Mesothelial cell of epicardium (in vitro differentiated cells): ENCODE measurements around the gene HAUS7. TPM values are rescaled to one million over a fixed set of nuclear protein-coding genes. Genes with fewer than 3 reads are reported as not detected.

ENCODE experiments used
- DNase-seq, 2 experiments: peaks; one replicate each; pipeline ENCODE4 v3.0.0; 2021; ENCODE audit warnings: low spot score in 2 of 2; ENCODE audit not compliant: unreplicated experiment in 2 of 2
- H3K27ac Mint-ChIP-seq: 2 replicates; pipeline ENCODE4 v1.8.0; 2021; ENCODE audit warnings: mixed read lengths
- H3K27me3 Mint-ChIP-seq: 2 replicates; pipeline ENCODE4 v1.8.0; 2021; ENCODE audit warnings: low read depth, mixed read lengths
- H3K36me3 Mint-ChIP-seq: 2 replicates; pipeline ENCODE4 v1.8.0; 2021; ENCODE audit warnings: mixed read lengths
- H3K4me1 Mint-ChIP-seq: 2 replicates; pipeline ENCODE4 v1.8.0; 2021; ENCODE audit warnings: mixed read lengths
- H3K4me3 Mint-ChIP-seq: 2 replicates; pipeline ENCODE4 v1.8.0; 2021; ENCODE audit warnings: mild to moderate bottlenecking, moderate library complexity, mixed read lengths
- H3K9me3 Mint-ChIP-seq: 2 replicates; pipeline ENCODE4 v1.8.0; 2021; ENCODE audit warnings: mixed read lengths
- total RNA-seq: library from RNA; stranded (reverse); gene quantifications from 3 replicates; pipeline ENCODE4 v1.2.1, GENCODE V29; 2021
- TF ChIP-seq, protein P1 (sequence below): fragments of 200-600 bp; sonication (generic); IDR thresholded peaks from one replicate; pipeline ENCODE4 v1.5.0; 2021; ENCODE audit warnings: antibody characterized with exemption; ENCODE audit not compliant: unreplicated experiment

The HAUS7 gene
- total RNA-seq, 1 donor from 2014 or later = 24.7 TPM

DNA sequence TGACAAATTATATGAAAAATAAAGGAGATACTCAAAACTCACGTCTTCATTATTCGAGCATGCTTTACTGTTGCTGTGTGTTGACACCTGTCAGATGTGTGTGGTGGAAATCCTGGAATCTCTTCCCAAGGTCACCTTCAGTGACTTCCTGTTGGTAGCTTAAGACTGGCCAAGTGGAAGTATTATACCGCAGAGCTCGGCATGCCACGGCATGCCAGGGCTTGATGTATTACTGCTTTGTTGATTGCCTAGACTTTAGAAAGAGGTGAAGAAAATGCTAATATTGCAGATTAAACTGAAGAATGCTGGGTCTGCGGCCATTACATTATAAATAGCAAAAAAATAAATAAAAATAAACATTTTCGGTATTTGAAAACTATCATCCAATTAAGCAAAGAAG lies 29.1 kb downstream of the HAUS7 start:
- H3K4me1 Mint-ChIP-seq = peaks cover 2% of the 10 kb centered on the region
- no peaks in the 10 kb centered on the region for H3K27me3 Mint-ChIP-seq
- no peaks in the 10 kb centered on the region for H3K36me3 Mint-ChIP-seq
- peaks cover 4% of the 10 kb centered on the region for H3K9me3 Mint-ChIP-seq
- no peak overlapping the region for H3K4me3 Mint-ChIP-seq
- no peak for DNase-seq
- no peak overlapping the region for H3K27ac Mint-ChIP-seq
- TF ChIP-seq, protein P1, sequence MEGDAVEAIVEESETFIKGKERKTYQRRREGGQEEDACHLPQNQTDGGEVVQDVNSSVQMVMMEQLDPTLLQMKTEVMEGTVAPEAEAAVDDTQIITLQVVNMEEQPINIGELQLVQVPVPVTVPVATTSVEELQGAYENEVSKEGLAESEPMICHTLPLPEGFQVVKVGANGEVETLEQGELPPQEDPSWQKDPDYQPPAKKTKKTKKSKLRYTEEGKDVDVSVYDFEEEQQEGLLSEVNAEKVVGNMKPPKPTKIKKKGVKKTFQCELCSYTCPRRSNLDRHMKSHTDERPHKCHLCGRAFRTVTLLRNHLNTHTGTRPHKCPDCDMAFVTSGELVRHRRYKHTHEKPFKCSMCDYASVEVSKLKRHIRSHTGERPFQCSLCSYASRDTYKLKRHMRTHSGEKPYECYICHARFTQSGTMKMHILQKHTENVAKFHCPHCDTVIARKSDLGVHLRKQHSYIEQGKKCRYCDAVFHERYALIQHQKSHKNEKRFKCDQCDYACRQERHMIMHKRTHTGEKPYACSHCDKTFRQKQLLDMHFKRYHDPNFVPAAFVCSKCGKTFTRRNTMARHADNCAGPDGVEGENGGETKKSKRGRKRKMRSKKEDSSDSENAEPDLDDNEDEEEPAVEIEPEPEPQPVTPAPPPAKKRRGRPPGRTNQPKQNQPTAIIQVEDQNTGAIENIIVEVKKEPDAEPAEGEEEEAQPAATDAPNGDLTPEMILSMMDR = no peak

DNA sequence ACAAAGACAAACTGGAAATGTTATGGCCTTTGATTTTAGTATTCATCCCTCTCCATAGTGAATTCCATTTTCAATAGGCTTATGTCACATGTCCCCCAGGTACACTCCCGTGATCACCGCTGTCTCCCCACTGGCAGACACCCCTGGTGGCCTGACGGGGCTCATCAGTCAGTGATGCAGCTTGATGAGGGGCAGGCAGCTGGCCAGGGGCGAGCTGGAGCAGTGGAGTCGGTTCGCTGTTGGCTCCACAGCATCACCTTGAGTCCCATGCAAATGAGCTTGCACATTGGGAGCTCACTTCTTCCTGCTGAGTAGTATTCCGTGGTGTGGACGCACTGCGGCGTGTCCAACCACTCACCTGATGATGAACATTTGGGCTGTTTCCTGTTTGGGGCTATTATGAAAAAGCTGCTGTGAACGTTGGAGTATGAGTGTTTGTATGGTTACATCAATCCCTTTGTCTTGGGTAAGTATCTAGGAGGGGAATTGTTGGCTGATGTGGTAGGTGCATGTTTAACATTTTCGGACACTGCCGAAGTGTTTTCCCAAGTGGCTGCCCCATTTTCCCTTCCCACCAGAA lies 29.7 kb downstream of the HAUS7 start:
- no peak overlapping the region for H3K27ac Mint-ChIP-seq
- no peaks in the 10 kb centered on the region for H3K27me3 Mint-ChIP-seq
- peaks cover 2% of the 10 kb centered on the region for H3K4me1 Mint-ChIP-seq
- no peak for DNase-seq
- H3K4me3 Mint-ChIP-seq = no peak overlapping the region
- no peaks in the 10 kb centered on the region for H3K36me3 Mint-ChIP-seq
- TF ChIP-seq, protein P1 = no peak
- H3K9me3 Mint-ChIP-seq = peaks cover 4% of the 10 kb centered on the region

DNA sequence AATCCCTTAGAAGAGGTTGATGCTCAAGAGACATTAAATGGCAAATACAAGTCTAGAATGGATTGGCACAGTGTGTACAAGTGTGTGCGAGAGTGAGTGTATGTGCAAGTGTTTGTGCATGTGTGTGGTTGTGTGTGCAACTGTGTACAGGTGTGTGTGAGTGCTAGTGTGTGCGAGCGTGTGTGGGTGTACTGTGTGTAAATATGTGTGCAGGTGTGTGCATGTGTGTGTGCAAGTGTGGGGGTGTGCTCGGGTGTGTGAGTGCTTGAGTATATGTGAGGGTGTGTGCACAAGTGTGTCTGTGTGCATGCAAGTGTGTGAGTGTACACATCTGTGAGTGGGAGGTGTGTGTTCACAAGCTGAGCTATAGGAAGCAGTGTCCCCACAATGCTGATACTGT lies 30.4 kb downstream of the HAUS7 start:
- no peak for DNase-seq
- no peak overlapping the region for H3K4me3 Mint-ChIP-seq
- peaks cover 4% of the 10 kb centered on the region for H3K9me3 Mint-ChIP-seq
- H3K27ac Mint-ChIP-seq = no peak overlapping the region
- TF ChIP-seq, protein P1 = no peak
- H3K36me3 Mint-ChIP-seq = no peaks in the 10 kb centered on the region
- peaks cover 2% of the 10 kb centered on the region for H3K4me1 Mint-ChIP-seq
- H3K27me3 Mint-ChIP-seq = no peaks in the 10 kb centered on the region

DNA sequence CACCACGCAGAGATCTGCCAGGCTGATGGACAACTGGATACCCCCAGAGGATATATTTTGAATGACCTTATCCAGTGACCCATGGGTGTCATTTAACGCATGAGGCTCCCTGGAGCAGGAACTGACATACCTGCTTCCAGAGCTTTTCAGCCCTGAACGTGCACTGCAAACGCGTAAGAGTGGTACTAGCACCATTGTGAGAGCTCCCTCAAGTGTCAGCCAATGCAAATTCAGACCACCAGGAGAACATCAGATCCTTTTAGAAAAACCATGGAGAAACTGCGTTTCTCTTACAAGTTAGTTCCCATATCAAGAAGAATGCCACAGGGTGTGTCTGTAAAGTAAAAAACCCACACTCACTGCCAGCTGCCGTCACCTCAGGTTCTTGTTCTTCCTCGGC lies 31.8 kb downstream of the HAUS7 start:
- TF ChIP-seq, protein P1 = no peak
- no peak for DNase-seq
- Mint-ChIP-seq H3K9me3 (peaks cover 4% of the 10 kb centered on the region), H3K27ac (peak overlapping the region; percentile 23), H3K27me3 (no peaks in the 10 kb centered on the region), H3K36me3 (no peaks in the 10 kb centered on the region), H3K4me1 (peaks cover 2% of the 10 kb centered on the region), H3K4me3 (no peak overlapping the region)

DNA sequence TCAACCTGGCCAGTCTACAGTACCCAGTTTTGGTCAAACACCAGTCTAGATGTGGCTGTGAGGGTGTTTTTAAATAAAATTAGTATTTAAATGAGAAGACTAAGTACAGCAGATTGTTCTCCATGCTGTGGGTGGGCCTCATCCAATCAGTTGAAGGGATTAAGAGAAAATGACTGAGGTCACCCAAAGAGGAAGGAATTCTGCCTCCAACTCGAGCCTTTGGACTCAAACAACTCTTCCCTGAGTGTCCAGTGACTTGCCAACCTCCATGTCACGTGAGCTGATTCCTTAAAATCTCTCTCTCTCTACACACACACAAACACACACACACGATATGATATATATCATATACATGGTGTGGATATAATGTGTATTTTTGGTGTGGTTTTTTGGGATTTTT lies 34.5 kb downstream of the HAUS7 start:
- Mint-ChIP-seq H3K4me3 (no peak overlapping the region), H3K9me3 (peaks cover 9% of the 10 kb centered on the region), H3K27ac (no peak overlapping the region), H3K4me1 (no peaks in the 10 kb centered on the region), H3K36me3 (no peaks in the 10 kb centered on the region), H3K27me3 (no peaks in the 10 kb centered on the region)
- no peak for DNase-seq
- TF ChIP-seq, protein P1 = no peak

DNA sequence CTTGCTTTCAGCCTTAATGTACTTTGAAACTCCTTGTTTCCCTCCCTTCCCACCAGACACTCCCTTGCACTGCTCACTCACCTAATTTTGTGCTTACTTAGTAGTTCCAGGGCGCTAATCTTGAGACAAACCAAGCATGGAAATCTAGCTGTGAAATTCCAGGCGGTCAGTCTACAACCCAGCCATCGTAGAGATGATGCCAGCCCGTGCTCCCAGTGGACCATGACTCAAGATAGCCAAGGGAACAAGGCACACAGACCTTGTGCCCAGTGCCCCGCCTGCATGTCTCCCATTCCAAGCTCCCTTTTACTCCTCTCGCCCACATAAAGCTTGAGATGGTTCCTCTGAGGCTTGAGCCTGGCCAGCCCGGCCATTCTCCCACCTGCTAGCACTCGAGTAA lies 35.6 kb downstream of the HAUS7 start:
- TF ChIP-seq, protein P1 = no peak
- Mint-ChIP-seq H3K9me3 (peaks cover 13% of the 10 kb centered on the region), H3K4me1 (no peaks in the 10 kb centered on the region)

More for the DNA sequence above, 35.6 kb downstream of the HAUS7 start:
- H3K36me3 Mint-ChIP-seq = no peaks in the 10 kb centered on the region
- no peaks in the 10 kb centered on the region for H3K27me3 Mint-ChIP-seq
- no peak overlapping the region for H3K27ac Mint-ChIP-seq
- DNase-seq = no peak
- no peak overlapping the region for H3K4me3 Mint-ChIP-seq
